OCI-LY3 (cell line): ENCODE measurements around the gene RHOF.
"Not testable (repeated sequence)": the region's sequence is repeated elsewhere in the genome, so short reads cannot be mapped to it uniquely, and the experiment has no call there.

Experiments used
- H2AFZ ChIP-seq: fragments of 200-600, 300-600 bp; shearing (Covaris generic); 2 replicates; pipeline ENCODE4 v1.6.0; 2014; ENCODE audit warnings: antibody characterized with exemption, low read depth, low read length
- H3K27ac ChIP-seq: fragments of 200-600, 300-600 bp; sonication (generic); 2 replicates; pipeline ENCODE4 v1.5.1; 2014; ENCODE audit warnings: mild to moderate bottlenecking, low read length, moderate library complexity, mixed read lengths
- H3K27me3 ChIP-seq: fragments of 200-600, 300-600 bp; sonication (generic); 2 replicates; pipeline ENCODE4 v1.6.1; 2014; ENCODE audit warnings: low read depth, low read length, mixed read lengths
- H3K36me3 ChIP-seq: fragments of 200-600, 300-600 bp; sonication (generic); replicated peaks from 2 replicates; pipeline ENCODE3; 2014; ENCODE audit warnings: low read depth, low read length, mixed read lengths
- H3K4me1 ChIP-seq: fragments of 300-600, 200-600 bp; sonication (generic); 2 replicates; pipeline ENCODE4 v1.6.1; 2014; ENCODE audit warnings: low read length, mixed read lengths
- H3K4me2 ChIP-seq: fragments of 200-600, 300-600 bp; sonication (generic); 2 replicates; pipeline ENCODE4 v1.6.1; 2014; ENCODE audit warnings: low read length, mixed read lengths
- H3K4me3 ChIP-seq: fragments of 300-600, 200-600 bp; sonication (generic); 2 replicates; pipeline ENCODE4 v1.5.1; 2014; ENCODE audit warnings: antibody characterized with exemption, mild to moderate bottlenecking, low read length, moderate library complexity
- H3K79me2 ChIP-seq: fragments of 300-600, 200-600 bp; shearing (Covaris generic); 2 replicates; pipeline ENCODE4 v1.6.1; 2014; ENCODE audit warnings: mild to moderate bottlenecking, low read length, mixed read lengths
- H3K9ac ChIP-seq: fragments of 300-600, 200-600 bp; shearing (Covaris generic); 2 replicates; pipeline ENCODE4 v1.6.0; 2014; ENCODE audit warnings: mild to moderate bottlenecking, low read length, moderate library complexity
- H3K9me3 ChIP-seq: fragments of 200-600, 300-600 bp; shearing (Covaris generic); 2 replicates; pipeline ENCODE4 v1.6.1; 2014; ENCODE audit warnings: low read length, mixed read lengths; ENCODE audit not compliant: insufficient read depth
- H4K20me1 ChIP-seq: fragments of 200-600, 300-600 bp; sonication (generic); 2 replicates; pipeline ENCODE4 v1.6.1; 2016; ENCODE audit warnings: low read length, mixed read lengths; ENCODE audit not compliant: insufficient read depth
- CTCF ChIP-seq: fragments of 200-600, 300-600 bp; sonication (generic); IDR thresholded peaks from 2 replicates; pipeline ENCODE4 v1.5.1; 2014; ENCODE audit warnings: antibody characterized with exemption, low read length, low read depth
- EZH2phosphoT487 ChIP-seq: fragments of 200-600 bp; shearing (Covaris generic); IDR thresholded peaks from 2 replicates; pipeline ENCODE4 v1.6.1; 2018; ENCODE audit warnings: antibody characterized with exemption, mixed run types, low read depth

Gene RHOF

GRCh38 chr12:121765573-121765972 lies 27.9 kb downstream of the RHOF start:
- H3K4me1 ChIP-seq: no peaks in the 10 kb centered on the region
- TF ChIP-seq EZH2phosphoT487: no peak
- TF ChIP-seq CTCF: no peak
- H3K4me3 ChIP-seq: no peak overlapping the region
- H3K27me3 ChIP-seq: no peaks in the 10 kb centered on the region
- no peaks in the 10 kb centered on the region for H3K9me3 ChIP-seq
- H3K36me3 ChIP-seq: no peaks in the 10 kb centered on the region
- H3K4me2 ChIP-seq: no peak overlapping the region
- no peak overlapping the region for H3K27ac ChIP-seq
- H4K20me1 ChIP-seq: no peaks in the 10 kb centered on the region
- no peaks in the 10 kb centered on the region for H3K79me2 ChIP-seq
- no peak overlapping the region for H2AFZ ChIP-seq
- H3K9ac ChIP-seq: no peak overlapping the region

- Histone ChIP-seq H3K27ac (no peak overlapping the region), H3K36me3 (no peaks in the 10 kb centered on the region), H3K79me2 (no peaks in the 10 kb centered on the region), H3K27me3 (no peaks in the 10 kb centered on the region), H3K4me1 (no peaks in the 10 kb centered on the region), H3K4me2 (no peak overlapping the region), H4K20me1 (no peaks in the 10 kb centered on the region), H3K4me3 (no peak overlapping the region), H3K9ac (no peak overlapping the region), H2AFZ (no peak overlapping the region), H3K9me3 (no peaks in the 10 kb centered on the region)
- no peak for TF ChIP-seq EZH2phosphoT487
- no peak for TF ChIP-seq CTCF
These were observed 28.7 kb downstream of the RHOF start for GRCh38 chr12:121764808-121765207.

- Histone ChIP-seq H4K20me1 (no peaks in the 10 kb centered on the region), H3K4me1 (no peaks in the 10 kb centered on the region), H2AFZ (no peak overlapping the region), H3K36me3 (no peaks in the 10 kb centered on the region), H3K27ac (no peak overlapping the region), H3K27me3 (no peaks in the 10 kb centered on the region), H3K9ac (no peak overlapping the region), H3K4me3 (no peak overlapping the region), H3K79me2 (no peaks in the 10 kb centered on the region), H3K4me2 (no peak overlapping the region), H3K9me3 (no peaks in the 10 kb centered on the region)
- TF ChIP-seq CTCF (no peak), EZH2phosphoT487 (no peak)
These were observed 31.2 kb downstream of the RHOF start for GRCh38 chr12:121762269-121762668.

GRCh38 chr12:121758536-121758935 lies 35.0 kb downstream of the RHOF start:
- not testable (repeated sequence) for H3K4me1 ChIP-seq, H3K9me3 ChIP-seq, H3K27ac ChIP-seq, H2AFZ ChIP-seq, H3K4me2 ChIP-seq, H3K9ac ChIP-seq, H3K79me2 ChIP-seq, H3K27me3 ChIP-seq, H4K20me1 ChIP-seq, H3K4me3 ChIP-seq, H3K36me3 ChIP-seq

GRCh38 chr12:121755591-121755990 lies 37.9 kb downstream of the RHOF start:
- Histone ChIP-seq H3K36me3 (peaks cover 7% of the 10 kb centered on the region), H3K4me3 (no peak overlapping the region), H4K20me1 (no peaks in the 10 kb centered on the region), H3K4me1 (no peaks in the 10 kb centered on the region), H3K9me3 (no peaks in the 10 kb centered on the region), H3K27ac (no peak overlapping the region), H3K9ac (no peak overlapping the region), H3K79me2 (no peaks in the 10 kb centered on the region), H2AFZ (no peak overlapping the region), H3K4me2 (no peak overlapping the region), H3K27me3 (no peaks in the 10 kb centered on the region)
- TF ChIP-seq EZH2phosphoT487: no peak
- no peak for TF ChIP-seq CTCF
